Activated CD8-positive, alpha-beta memory T cell treated with anti-CD3 and anti-CD28 coated beads, Interleukin-2, amount 50 U/mL, for 4 hours (primary cell): ENCODE measurements around the gene PARD6B.
"Not testable (repeated sequence)": the region's sequence is repeated elsewhere in the genome, so short reads cannot be mapped to it uniquely, and the experiment has no call there.

ENCODE experiments used
- DNase-seq: peaks from one replicate; pipeline ENCODE4 v3.0.0-alpha.2; 2020

The PARD6B gene

DNA sequence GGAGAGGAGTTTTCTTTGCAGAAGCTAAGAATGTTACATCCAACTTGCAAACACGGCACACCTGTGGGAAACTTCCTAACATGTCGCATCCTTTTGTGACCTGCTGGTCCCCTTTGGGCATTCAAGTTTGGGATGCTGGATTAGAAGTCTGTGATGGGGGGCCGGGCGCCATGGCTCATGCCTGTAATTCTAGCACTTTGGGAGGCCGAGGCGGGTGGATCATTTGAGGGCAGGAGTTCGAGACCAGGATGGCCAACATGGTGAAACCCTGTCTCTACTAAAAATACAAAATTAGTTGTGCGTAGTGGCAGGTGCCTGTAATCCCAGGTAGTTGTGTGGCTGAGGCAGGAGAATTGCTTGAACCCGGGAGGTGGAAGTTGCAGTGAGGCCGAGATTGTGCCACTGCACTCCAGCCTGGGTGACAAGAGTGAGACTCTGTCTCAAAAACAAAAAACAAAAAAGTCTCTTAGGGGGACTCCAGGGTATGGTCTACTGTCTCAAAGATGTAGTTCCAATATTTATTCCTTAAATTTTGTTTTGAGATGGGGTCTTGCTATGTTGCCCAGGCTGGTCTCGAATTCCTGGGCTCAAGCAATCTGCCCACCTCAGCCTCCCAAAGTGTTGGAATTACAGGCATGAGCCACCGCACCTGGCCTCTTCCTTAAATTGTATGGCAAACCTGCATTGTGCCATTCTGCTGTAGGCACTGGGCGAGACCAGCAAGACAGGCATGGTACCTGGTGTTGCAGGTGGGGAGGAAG is 69.8 kb downstream of the PARD6B start:
- DNase-seq, result not testable (repeated sequence)

DNA sequence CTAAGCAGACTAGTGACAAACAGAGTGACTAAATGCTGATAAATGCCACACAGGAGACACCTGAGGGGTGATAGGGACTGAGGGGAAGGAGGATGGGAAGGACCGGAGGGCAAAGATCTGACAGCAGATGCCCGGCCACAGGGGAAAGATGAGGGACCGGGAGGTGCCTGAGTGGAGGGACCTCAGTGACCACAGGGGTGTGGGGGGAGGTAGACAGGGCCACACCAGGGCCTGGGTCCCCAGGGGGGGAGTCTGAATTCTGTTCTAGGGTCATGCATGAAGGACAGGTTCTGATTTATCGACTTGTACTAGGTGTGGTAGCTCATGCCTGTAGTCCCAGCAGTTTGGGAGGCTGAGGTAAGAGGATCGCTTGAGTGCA is 70.4 kb downstream of the PARD6B start:
- no peak for DNase-seq

DNA sequence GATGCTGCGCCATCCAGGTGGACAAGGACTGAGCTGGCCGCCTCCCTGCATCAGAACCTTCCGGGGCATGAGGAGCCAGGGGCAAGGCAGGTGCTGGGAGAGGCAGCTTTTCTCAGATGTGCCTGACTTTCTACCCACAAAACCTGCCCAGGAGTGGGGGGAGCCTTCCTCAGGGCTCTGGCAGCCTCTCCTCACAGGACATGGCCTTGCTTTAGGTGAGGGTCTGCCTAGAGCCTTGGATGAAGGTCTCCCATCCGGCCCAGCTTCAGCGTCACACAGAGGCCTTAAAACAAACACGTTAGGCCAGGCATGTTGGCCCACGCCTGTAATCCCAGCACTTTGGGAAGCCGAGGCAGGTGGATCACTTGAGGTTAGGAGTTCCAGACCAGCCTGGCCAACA is 70.9 kb downstream of the PARD6B start:
- no peak for DNase-seq

DNA sequence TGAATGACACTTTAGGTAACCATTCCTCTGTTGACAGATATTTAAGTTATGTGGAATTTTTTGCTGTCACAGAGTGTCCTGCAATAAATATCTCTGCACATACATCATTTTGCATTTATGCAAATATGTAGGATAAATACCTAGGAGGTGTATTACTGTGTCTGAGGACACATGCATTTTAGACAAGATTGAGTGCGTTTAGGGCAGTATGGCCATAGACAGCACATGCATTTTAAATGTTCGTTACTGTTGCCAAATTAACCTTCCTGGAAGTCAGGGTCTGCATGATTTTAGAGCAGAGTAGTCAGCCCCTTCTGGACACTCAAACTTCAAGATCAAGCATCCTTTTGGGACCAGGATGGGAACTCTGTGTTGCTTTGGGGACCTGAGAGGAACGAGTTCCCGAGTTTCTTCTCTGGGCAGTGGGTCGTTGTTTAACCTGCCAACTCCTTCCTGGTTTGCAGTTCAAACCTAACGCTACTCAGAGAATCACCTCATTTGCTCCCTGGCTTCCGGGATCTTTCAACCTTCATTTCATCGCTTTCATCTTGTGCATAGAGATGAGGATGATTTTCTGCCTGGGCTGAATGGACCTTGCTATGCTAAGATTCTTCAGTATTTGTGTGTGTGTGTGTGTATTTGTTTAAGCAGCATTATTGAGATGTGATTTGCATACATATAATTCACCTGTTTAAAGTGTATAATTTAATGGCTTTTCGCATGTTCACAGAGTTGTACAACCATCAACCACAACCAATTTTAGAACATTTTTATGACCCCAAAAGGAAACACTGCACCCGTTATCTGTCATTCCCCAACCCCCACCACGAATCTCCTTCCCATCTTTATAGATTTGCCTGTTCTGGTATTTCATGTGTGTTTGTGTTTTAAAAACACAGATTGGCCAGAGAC is 73.3 kb downstream of the PARD6B start:
- DNase-seq, result no peak

DNA sequence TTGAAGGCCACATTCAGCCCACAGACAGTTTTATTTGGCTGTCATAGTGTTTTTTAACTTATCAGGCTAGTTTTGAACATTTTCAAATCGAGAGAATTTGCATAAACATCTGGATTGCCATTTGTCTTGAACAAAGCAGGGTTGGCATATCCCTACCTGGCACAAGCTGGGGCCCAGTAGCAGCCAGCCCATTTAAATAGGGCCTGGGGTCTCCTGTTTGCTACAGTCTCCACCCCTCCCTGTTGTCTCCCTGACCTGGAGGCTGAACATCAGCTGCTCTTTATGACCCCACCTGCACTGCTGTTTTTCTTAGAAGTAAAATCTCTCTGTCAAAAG is 73.9 kb downstream of the PARD6B start:
- no peak for DNase-seq

DNA sequence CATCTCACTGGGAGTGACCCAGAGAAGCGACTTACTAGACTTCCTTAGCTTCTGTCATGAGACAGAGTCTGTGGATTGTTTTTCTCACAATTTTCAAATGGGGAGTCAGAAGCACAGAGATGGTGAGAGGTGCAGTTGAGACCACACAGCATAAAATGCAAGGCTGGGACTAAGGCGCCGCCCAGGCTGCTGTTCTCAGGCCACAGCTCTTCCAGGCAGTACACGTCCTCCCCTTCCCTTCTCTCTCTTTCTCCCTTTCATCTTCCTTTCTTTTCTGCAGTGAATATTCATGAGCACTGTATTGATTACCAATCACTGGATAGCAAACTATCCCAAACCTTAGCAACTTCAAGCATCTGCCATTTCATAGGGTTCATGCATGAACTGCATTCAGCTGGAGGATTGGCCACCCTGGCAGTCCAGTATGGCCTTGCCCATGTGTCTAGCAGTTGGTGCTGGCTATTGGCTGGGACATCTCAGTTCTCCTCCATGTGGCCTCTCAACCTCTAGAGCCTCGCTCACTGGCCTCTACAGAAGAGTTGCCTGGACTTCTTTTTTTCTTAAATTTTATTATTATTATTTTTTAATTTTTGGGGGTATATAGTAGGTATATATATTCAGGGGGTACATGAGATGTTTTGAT is 74.9 kb downstream of the PARD6B start:
- no peak for DNase-seq
